SH-SY5Y (cell line): ENCODE measurements around the gene PARD3.

Experiments
- GATA2 ChIP-seq: IDR thresholded peaks from 2 replicates; pipeline ENCODE4 v1.6.1; 2011; ENCODE audit warnings: mild to moderate bottlenecking, low read depth, low read length
- GATA3 ChIP-seq: IDR thresholded peaks from 2 replicates; pipeline ENCODE4 v1.6.1; 2011; ENCODE audit warnings: low read depth, mild to moderate bottlenecking, low read length, moderate library complexity

The PARD3 gene

DNA sequence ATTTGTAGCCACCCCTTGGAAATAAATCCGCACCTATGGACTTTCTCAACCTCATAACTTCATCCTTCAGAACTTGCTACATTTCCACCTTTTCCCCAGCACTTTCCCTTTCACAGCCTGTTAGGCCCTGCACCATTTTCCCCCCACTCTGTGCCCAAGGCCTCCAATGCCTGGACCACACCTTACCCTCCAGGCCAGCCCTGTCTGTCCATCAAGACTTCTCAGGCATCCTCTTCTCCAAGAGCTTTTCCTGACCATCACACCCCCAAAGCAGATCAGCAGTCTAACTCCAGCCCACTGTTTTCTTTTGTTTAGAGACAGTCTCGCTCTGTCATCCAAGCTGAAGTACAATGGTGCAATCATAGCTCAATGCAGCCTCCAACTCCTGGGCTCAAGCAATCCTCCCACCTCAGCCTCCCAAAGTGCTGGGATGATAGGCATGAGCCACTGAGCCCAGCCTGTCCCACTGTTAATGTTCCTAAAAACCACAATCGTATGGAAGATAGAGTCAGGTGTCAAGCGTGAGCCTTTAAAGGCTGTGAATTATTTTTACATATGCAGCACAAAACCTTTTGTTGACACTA lies 116.8 kb downstream of the PARD3 start:
- TF ChIP-seq GATA3, result no peak
- TF ChIP-seq GATA2, result no peak

GRCh38 chr10:34697351-34698247 lies 117.5 kb downstream of the PARD3 start:
- TF ChIP-seq GATA3 (no peak), GATA2 (no peak)

- TF ChIP-seq GATA3, result no peak
Measured at GRCh38 chr10:34696423-34696822, 118.7 kb downstream of the PARD3 start.

DNA sequence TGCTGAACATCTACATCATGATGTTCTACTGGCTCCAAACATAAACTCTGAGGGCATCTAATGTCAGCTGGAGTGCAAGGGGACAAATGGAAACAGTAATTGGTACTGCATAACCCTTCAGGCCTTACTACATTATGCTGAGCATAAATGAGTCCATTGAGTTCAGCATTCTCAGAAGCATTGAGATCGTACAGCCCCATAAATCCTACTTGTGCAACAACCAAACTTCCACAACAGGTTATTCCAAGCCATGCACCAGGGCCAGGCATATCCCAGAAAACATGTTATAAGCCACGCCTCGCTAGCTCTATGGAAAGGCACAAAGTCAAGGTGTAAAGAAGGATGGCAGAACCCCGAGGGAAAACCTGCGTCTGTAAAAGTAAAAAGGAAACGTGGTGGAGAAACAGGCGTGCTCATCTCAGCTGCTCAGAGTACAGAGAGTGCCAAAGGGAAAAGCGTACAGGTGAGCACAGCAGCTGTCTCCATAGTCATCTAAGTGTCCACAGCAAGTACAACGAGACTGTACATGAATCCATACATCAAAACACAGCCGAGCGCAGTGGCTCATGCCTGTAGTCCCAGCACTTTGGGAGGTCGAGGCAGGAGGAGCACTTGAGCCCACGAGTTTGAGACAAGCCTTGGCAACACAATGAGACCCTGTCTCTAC lies 124.6 kb downstream of the PARD3 start:
- TF ChIP-seq GATA2 (no peak), GATA3 (no peak)

DNA sequence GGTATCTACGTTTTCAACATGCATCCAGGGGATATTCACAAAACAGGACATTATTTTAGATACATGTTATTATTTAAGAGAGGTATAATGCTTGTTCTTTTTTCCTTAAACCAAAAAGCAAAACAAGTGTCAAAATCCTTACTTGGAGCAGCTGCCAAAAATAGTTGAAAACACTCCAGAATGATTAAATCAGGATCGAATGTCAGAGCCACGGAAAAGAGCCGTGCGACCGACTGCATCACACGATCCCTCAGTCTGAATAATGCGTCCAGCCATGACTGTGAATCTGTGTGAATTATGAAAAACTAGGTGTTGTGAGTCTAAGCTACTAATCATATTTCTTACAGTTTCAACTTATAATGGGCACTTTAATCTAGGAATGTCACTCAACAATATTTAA lies 126.0 kb downstream of the PARD3 start:
- TF ChIP-seq GATA2 (no peak), GATA3 (no peak)

- TF ChIP-seq GATA2 (no peak), GATA3 (no peak)
Measured at GRCh38 chr10:34687434-34688210, 127.5 kb downstream of the PARD3 start.

GRCh38 chr10:34682580-34682979 lies 132.5 kb downstream of the PARD3 start:
- no peak for TF ChIP-seq GATA3
- no peak for TF ChIP-seq GATA2

DNA sequence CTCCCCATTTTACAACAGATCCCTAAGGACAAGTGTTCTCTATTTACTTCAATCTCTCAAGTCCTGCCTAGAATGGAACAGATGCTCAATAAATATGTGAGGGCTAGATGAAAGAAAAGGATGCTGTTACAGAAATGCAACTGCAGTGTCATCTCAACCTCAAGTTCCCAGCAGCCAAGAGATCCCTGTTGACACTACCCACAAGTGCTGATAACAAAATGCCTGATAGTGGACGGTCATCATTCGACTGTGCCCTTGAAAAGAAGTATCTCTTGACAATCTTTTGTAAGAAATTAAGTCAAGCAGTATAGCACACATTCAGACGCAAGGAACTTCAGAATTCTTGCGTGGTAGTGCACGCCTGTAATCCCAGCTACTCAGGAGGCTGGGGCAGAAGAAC lies 133.2 kb downstream of the PARD3 start:
- TF ChIP-seq GATA2, result no peak
- no peak for TF ChIP-seq GATA3

- TF ChIP-seq GATA3 (no peak), GATA2 (no peak)
Measured at GRCh38 chr10:34679177-34679576, 135.9 kb downstream of the PARD3 start.

GRCh38 chr10:34677591-34677990 lies 137.5 kb downstream of the PARD3 start:
- no peak for TF ChIP-seq GATA3
- TF ChIP-seq GATA2, result no peak

- TF ChIP-seq GATA3, result no peak
- no peak for TF ChIP-seq GATA2
Measured at GRCh38 chr10:34677132-34677531, 138.0 kb downstream of the PARD3 start.

DNA sequence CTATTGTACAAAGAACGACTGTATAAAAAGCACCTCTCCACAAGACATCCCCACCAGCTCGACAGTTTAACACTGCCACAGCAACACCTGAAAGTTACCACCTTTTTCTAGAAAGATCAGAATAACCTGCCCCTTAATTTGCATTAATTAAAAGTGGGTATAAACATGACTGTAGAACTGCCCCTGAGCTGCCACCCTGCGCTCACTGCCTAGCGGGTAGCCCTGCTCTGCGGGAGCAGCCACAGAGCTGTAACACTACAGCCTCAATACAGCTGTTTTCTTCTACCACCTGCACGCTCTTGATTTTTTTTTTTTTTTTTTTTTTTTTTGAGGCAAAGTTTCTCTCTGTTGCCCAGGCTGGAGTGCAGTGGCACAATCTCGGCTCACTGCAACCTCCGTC lies 140.9 kb downstream of the PARD3 start:
- TF ChIP-seq GATA3 (no peak), GATA2 (no peak)

- TF ChIP-seq GATA2, result no peak
- TF ChIP-seq GATA3, result no peak
Measured at GRCh38 chr10:34670081-34670480, 145.0 kb downstream of the PARD3 start.

DNA sequence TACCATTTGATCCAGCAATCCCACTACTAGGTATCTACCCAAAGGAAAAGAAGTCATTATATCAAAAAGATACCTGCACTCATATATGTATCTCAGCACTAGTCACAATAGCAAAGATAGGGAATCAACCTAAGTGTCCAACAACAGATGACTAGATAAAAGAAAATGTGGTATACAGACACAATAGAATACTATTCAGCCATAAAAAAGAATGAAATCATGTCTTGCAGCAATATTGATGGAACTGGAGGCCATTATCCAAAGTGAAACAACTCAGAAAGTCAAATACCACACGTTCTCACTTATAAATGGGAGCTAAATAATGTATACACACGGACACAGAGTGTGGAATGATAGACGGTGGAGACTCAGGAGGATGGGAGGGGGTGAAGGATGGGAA lies 146.0 kb downstream of the PARD3 start:
- TF ChIP-seq GATA2, result no peak
- TF ChIP-seq GATA3, result no peak
